ENCODE results near the gene RALA.

DNA sequence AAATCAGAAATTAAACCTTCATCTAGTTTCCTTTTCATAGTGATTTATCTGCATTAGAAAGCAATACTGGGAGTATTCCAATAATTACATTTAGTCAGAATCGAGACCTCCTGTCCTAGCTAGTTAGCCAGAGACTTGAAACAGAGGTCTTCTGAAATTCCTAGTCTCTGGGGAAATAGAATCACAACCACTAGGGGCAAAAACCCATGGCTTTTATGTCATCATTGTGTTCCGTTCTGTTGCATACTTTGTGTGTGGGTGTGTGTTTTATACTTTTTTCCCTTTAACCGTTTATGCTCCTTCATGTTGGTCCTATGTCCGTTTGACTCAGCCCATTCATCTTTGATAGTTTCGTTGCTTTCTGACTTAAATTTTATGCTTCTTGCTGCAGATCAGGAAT lies 79.8 kb downstream of the RALA start:
- TF ChIP-seq, protein P1, sequence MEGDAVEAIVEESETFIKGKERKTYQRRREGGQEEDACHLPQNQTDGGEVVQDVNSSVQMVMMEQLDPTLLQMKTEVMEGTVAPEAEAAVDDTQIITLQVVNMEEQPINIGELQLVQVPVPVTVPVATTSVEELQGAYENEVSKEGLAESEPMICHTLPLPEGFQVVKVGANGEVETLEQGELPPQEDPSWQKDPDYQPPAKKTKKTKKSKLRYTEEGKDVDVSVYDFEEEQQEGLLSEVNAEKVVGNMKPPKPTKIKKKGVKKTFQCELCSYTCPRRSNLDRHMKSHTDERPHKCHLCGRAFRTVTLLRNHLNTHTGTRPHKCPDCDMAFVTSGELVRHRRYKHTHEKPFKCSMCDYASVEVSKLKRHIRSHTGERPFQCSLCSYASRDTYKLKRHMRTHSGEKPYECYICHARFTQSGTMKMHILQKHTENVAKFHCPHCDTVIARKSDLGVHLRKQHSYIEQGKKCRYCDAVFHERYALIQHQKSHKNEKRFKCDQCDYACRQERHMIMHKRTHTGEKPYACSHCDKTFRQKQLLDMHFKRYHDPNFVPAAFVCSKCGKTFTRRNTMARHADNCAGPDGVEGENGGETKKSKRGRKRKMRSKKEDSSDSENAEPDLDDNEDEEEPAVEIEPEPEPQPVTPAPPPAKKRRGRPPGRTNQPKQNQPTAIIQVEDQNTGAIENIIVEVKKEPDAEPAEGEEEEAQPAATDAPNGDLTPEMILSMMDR (conservative IDR thresholded peaks at IDR 0.05; ENCODE audit: low read depth in 2 of 2): peak in 1 of 2 experiments; percentile 46; a peak in 1 of 4 replicates
- TF ChIP-seq POLR2AphosphoS5 (IDR thresholded peaks at IDR 0.05; ENCODE audit: low read depth): no peak
- TF ChIP-seq EZH2 (IDR thresholded peaks at IDR 0.05; ENCODE audit: low read depth, unreplicated experiment): no peak
- TF ChIP-seq REST (IDR thresholded peaks at IDR 0.05; ENCODE audit: unreplicated experiment): no peak
- no peak for TF ChIP-seq EZH2phosphoT487 (IDR thresholded peaks at IDR 0.05; ENCODE audit: unreplicated experiment)
- TF ChIP-seq, protein P2, sequence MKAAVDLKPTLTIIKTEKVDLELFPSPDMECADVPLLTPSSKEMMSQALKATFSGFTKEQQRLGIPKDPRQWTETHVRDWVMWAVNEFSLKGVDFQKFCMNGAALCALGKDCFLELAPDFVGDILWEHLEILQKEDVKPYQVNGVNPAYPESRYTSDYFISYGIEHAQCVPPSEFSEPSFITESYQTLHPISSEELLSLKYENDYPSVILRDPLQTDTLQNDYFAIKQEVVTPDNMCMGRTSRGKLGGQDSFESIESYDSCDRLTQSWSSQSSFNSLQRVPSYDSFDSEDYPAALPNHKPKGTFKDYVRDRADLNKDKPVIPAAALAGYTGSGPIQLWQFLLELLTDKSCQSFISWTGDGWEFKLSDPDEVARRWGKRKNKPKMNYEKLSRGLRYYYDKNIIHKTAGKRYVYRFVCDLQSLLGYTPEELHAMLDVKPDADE (IDR thresholded peaks at IDR 0.05): no peak
- peak; percentile 47; the same call in 1 of the 2 replicates for TF ChIP-seq CREB1 (CRISPR knock-in tag; IDR thresholded peaks at IDR 0.05; ENCODE audit: low read depth)
- no peak for TF ChIP-seq STAT1 (IDR thresholded peaks at IDR 0.05; ENCODE audit: unreplicated experiment)
- TF ChIP-seq ZNF114 (CRISPR knock-in tag; IDR thresholded peaks at IDR 0.05): no peak
- TF ChIP-seq JUNB (IDR thresholded peaks at IDR 0.05; ENCODE audit: unreplicated experiment): no peak

Data from GM23338 (cell line).